ENCODE results near the gene VSIG2.

The VSIG2 gene

GRCh38 chr11:124719534-124719933 lies 32.5 kb downstream of the VSIG2 start:
- TF ChIP-seq CEBPB (IDR thresholded peaks at IDR 0.05) (no peak), NFIC (IDR thresholded peaks at IDR 0.05) (no peak), ZBTB7A (IDR thresholded peaks at IDR 0.05; ENCODE audit: low read depth) (no peak), CREB1 (IDR thresholded peaks at IDR 0.05; ENCODE audit: low read depth) (no peak), TCF12 (IDR thresholded peaks at IDR 0.05; ENCODE audit: low read depth) (no peak), RAD21 (IDR thresholded peaks at IDR 0.05; ENCODE audit: low read depth) (no peak), FOXM1 (IDR thresholded peaks at IDR 0.05; ENCODE audit: borderline replicate concordance, low read depth) (no peak), EGR1 (IDR thresholded peaks at IDR 0.05) (no peak), TAF1 (IDR thresholded peaks at IDR 0.05; ENCODE audit: low read depth) (no peak), YY1 (IDR thresholded peaks at IDR 0.05; ENCODE audit: low read depth) (no peak), EP300 (IDR thresholded peaks at IDR 0.05; ENCODE audit: borderline replicate concordance) (no peak), REST (IDR thresholded peaks at IDR 0.05; ENCODE audit: low read depth) (no peak), TEAD4 (IDR thresholded peaks at IDR 0.05) (no peak)
- TF ChIP-seq, protein P1, sequence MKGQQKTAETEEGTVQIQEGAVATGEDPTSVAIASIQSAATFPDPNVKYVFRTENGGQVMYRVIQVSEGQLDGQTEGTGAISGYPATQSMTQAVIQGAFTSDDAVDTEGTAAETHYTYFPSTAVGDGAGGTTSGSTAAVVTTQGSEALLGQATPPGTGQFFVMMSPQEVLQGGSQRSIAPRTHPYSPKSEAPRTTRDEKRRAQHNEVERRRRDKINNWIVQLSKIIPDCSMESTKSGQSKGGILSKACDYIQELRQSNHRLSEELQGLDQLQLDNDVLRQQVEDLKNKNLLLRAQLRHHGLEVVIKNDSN (IDR thresholded peaks at IDR 0.05), result no peak
- TF ChIP-seq, protein P2, sequence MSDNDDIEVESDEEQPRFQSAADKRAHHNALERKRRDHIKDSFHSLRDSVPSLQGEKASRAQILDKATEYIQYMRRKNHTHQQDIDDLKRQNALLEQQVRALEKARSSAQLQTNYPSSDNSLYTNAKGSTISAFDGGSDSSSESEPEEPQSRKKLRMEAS (IDR thresholded peaks at IDR 0.05), result no peak

- TF ChIP-seq ZBTB7A (IDR thresholded peaks at IDR 0.05; ENCODE audit: low read depth) (no peak), EGR1 (IDR thresholded peaks at IDR 0.05) (no peak), RAD21 (IDR thresholded peaks at IDR 0.05; ENCODE audit: low read depth) (no peak), TEAD4 (IDR thresholded peaks at IDR 0.05) (no peak), CREB1 (IDR thresholded peaks at IDR 0.05; ENCODE audit: low read depth) (no peak), EP300 (IDR thresholded peaks at IDR 0.05; ENCODE audit: borderline replicate concordance) (no peak), FOXM1 (IDR thresholded peaks at IDR 0.05; ENCODE audit: borderline replicate concordance, low read depth) (no peak), CEBPB (IDR thresholded peaks at IDR 0.05) (no peak), TAF1 (IDR thresholded peaks at IDR 0.05; ENCODE audit: low read depth) (no peak), REST (IDR thresholded peaks at IDR 0.05; ENCODE audit: low read depth) (no peak), NFIC (IDR thresholded peaks at IDR 0.05) (no peak), YY1 (IDR thresholded peaks at IDR 0.05; ENCODE audit: low read depth) (no peak), TCF12 (IDR thresholded peaks at IDR 0.05; ENCODE audit: low read depth) (no peak)
- TF ChIP-seq, protein P2 (IDR thresholded peaks at IDR 0.05), result no peak
- TF ChIP-seq, protein P1 (IDR thresholded peaks at IDR 0.05), result no peak
Measured at GRCh38 chr11:124718801-124719200, 33.3 kb downstream of the VSIG2 start.

DNA sequence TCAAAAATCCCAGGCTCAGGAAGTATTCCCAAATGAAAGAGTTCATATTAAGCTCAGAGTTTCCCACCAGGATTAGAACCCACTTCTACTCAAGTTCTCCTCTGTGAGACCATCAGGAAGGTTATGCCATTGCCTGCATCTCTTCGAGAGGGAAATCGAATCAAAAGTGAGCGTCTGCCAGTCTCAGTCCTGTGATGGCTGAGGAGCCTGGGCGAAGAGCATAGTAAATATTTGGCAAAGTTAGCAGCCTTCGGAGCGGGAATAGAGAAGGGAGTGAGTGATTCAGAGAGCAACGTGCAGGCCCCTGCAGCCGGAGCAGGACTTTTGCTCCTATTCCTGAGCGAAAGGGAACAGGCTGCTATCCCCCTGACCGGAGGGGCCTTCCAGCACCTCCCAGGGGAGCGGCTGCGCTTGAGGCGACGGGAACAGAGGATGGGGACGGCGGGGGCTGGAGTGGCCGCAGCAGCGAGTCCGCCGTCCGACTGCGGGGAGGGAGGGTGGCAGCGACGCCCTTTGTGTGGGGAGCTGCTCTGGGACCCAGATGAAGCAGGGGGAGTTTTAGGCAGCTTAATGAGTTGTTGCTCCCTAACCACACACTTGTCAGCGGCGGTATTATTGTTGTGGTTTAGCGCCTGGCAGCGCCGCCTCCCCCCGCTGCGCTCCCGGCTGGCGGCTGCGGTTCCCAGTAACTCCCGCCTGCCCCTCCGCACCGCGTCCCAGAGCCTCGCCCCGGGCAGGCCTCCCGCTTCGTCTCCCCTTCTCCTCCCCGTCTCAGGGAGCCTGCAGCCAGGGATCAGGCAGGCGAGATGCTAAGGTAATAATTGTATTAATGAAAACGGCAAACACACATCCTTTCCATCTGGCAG lies 34.0 kb downstream of the VSIG2 start:
- TF ChIP-seq YY1 (IDR thresholded peaks at IDR 0.05; ENCODE audit: low read depth) (no peak), TAF1 (IDR thresholded peaks at IDR 0.05; ENCODE audit: low read depth) (no peak), RAD21 (IDR thresholded peaks at IDR 0.05; ENCODE audit: low read depth) (no peak), TCF12 (IDR thresholded peaks at IDR 0.05; ENCODE audit: low read depth) (no peak), TEAD4 (IDR thresholded peaks at IDR 0.05) (no peak), REST (IDR thresholded peaks at IDR 0.05; ENCODE audit: low read depth) (no peak), NFIC (IDR thresholded peaks at IDR 0.05) (no peak), CEBPB (IDR thresholded peaks at IDR 0.05) (no peak), EGR1 (IDR thresholded peaks at IDR 0.05) (no peak), ZBTB7A (IDR thresholded peaks at IDR 0.05; ENCODE audit: low read depth) (no peak), EP300 (IDR thresholded peaks at IDR 0.05; ENCODE audit: borderline replicate concordance) (no peak), CREB1 (IDR thresholded peaks at IDR 0.05; ENCODE audit: low read depth) (no peak)
- TF ChIP-seq, protein P2 (IDR thresholded peaks at IDR 0.05), result no peak
- TF ChIP-seq, protein P1 (IDR thresholded peaks at IDR 0.05), result no peak

Data from Ishikawa (cell line).